Cardiac muscle cell (in vitro differentiated cells and primary cell): ENCODE results near the gene MBNL2. TPM values are rescaled to one million over a fixed set of nuclear protein-coding genes. Genes with fewer than 3 reads are reported as not detected.

Experiments used
- DNase-seq, 2 donors: peaks; one replicate each; pipeline versions ENCODE4 v3.0.0 to v3.0.0-alpha.2; 2010 to 2017; ENCODE audit warnings: low read depth in 1 of 2, low spot score in 1 of 2
- H3K27ac ChIP-seq: fragments of 200-600 bp; sonication (generic); 2 replicates; pipeline ENCODE4 v1.5.1; 2016
- H3K27me3 ChIP-seq: fragments of 200-600 bp; sonication (generic); 2 replicates; pipeline ENCODE4 v1.6.0; 2016; ENCODE audit warnings: control low read depth
- H3K36me3 ChIP-seq: fragments of 200-600 bp; sonication (generic); 2 replicates; pipeline ENCODE4 v1.5.1; 2016; ENCODE audit warnings: control low read depth
- H3K4me1 ChIP-seq: fragments of 200-600 bp; sonication (generic); 2 replicates; pipeline ENCODE4 v1.8.1; 2017; ENCODE audit warnings: low read depth, mild to moderate bottlenecking, mixed run types
- H3K4me3 ChIP-seq: fragments of 200-600 bp; sonication (generic); 2 replicates; pipeline ENCODE4 v1.5.1; 2016; ENCODE audit warnings: mild to moderate bottlenecking
- H3K9me3 ChIP-seq: fragments of 200-600 bp; sonication (generic); 2 replicates; pipeline ENCODE4 v1.5.1; 2017; ENCODE audit warnings: low read depth, mild to moderate bottlenecking, control low read depth
- CTCF ChIP-seq: IDR thresholded peaks from 2 replicates; pipeline ENCODE4 v1.5.1; 2012; ENCODE audit warnings: low read depth, mild to moderate bottlenecking, low read length
- polyA plus RNA-seq: library from polyadenylated mRNA; unstranded; fragments of >200 nt; fragmentation: Nextera tagmentation; extraction: Ambion mirVana; gene quantifications from 2 replicates; pipeline ENCODE4 v1.2.1, GENCODE V29; 2016
- total RNA-seq: library from RNA; depleted of rRNA; stranded (reverse); fragments of >200 nt; gene quantifications from 2 replicates; pipeline ENCODE4 v1.2.3, GENCODE V29; 2016

Gene MBNL2
- total and polyA plus RNA-seq, 2 experiments from 2014 or later = 15.2 to 27.8 TPM

GRCh38 chr13:97264663-97265062, 42.5 kb downstream of the MBNL2 start:
- TF ChIP-seq CTCF = no peak
- Histone ChIP-seq H3K27ac (no peak overlapping the region), H3K4me3 (no peak overlapping the region), H3K4me1 (peaks cover 41% of the 10 kb centered on the region), H3K27me3 (no peaks in the 10 kb centered on the region), H3K36me3 (no peaks in the 10 kb centered on the region), H3K9me3 (no peaks in the 10 kb centered on the region)
- no peak for DNase-seq

- Histone ChIP-seq H3K9me3 (no peaks in the 10 kb centered on the region), H3K27me3 (no peaks in the 10 kb centered on the region), H3K27ac (no peak overlapping the region), H3K4me3 (no peak overlapping the region), H3K36me3 (no peaks in the 10 kb centered on the region), H3K4me1 (peaks cover 24% of the 10 kb centered on the region)
- no peak for TF ChIP-seq CTCF
- peak in 1 of 2 donors; percentile 60 for DNase-seq
Observed at GRCh38 chr13:97266332-97266731, 44.2 kb downstream of the MBNL2 start.

- Histone ChIP-seq H3K36me3 (no peaks in the 10 kb centered on the region), H3K27me3 (no peaks in the 10 kb centered on the region), H3K27ac (no peak overlapping the region), H3K4me1 (peaks cover 19% of the 10 kb centered on the region), H3K9me3 (no peaks in the 10 kb centered on the region), H3K4me3 (no peak overlapping the region)
- peak in 1 of 2 donors; percentile 50 for DNase-seq
- no peak for TF ChIP-seq CTCF
Observed at GRCh38 chr13:97266772-97267417, 44.8 kb downstream of the MBNL2 start.

GRCh38 chr13:97267418-97268059, 45.4 kb downstream of the MBNL2 start:
- TF ChIP-seq CTCF = no peak
- DNase-seq = no peak
- no peaks in the 10 kb centered on the region for H3K9me3 ChIP-seq
- H3K27ac ChIP-seq = no peak overlapping the region
- H3K36me3 ChIP-seq = no peaks in the 10 kb centered on the region
- no peaks in the 10 kb centered on the region for H3K27me3 ChIP-seq
- H3K4me3 ChIP-seq = no peak overlapping the region
- H3K4me1 ChIP-seq = peaks cover 19% of the 10 kb centered on the region

- peak in 1 of 2 donors; percentile 60 for DNase-seq
- H3K9me3 ChIP-seq = no peaks in the 10 kb centered on the region
- H3K4me1 ChIP-seq = peaks cover 19% of the 10 kb centered on the region
- TF ChIP-seq CTCF = peak; percentile 39
- H3K27me3 ChIP-seq = no peaks in the 10 kb centered on the region
- H3K27ac ChIP-seq = no peak overlapping the region
- H3K36me3 ChIP-seq = no peaks in the 10 kb centered on the region
- H3K4me3 ChIP-seq = no peak overlapping the region
Observed at GRCh38 chr13:97268772-97269171, 46.6 kb downstream of the MBNL2 start.
